RWPE2 (cell line): Measurements from ENCODE around the gene HMCN2.

Source experiments
- ATAC-seq: fragments of 200-7000 bp; cut with Tn5 transposase; 3 replicates; pipeline ENCODE4 v1.9.1; 2021; ENCODE audit warnings: low read depth
- DNase-seq: peaks from one replicate; pipeline ENCODE4 v3.0.0-alpha.2; 2020; ENCODE audit warnings: low spot score
- H3K27ac ChIP-seq: fragments of 450-650 bp; 2 replicates; pipeline ENCODE4 v1.5.1; 2017; ENCODE audit warnings: mild to moderate bottlenecking; ENCODE audit not compliant: poor library complexity, severe bottlenecking
- H3K27me3 ChIP-seq: fragments of 250-450 bp; sonication (Bioruptor Pico); 2 replicates; pipeline ENCODE4 v1.5.1; 2021; ENCODE audit warnings: mild to moderate bottlenecking, moderate library complexity; ENCODE audit not compliant: insufficient read depth, poor library complexity, severe bottlenecking
- H3K36me3 ChIP-seq: fragments of 250-450 bp; sonication (Bioruptor Pico); 2 replicates; pipeline ENCODE4 v1.5.1; 2020; ENCODE audit warnings: low read depth, mild to moderate bottlenecking, moderate library complexity
- H3K4me1 ChIP-seq: fragments of 250-450 bp; sonication (Bioruptor Pico); 2 replicates; pipeline ENCODE4 v1.5.1; 2021; ENCODE audit warnings: mild to moderate bottlenecking, moderate library complexity; ENCODE audit not compliant: insufficient read depth, poor library complexity, severe bottlenecking
- H3K4me3 ChIP-seq: fragments of 250-450 bp; sonication (Bioruptor Pico); 2 replicates; pipeline ENCODE4 v1.5.1; 2021; ENCODE audit warnings: mild to moderate bottlenecking, moderate library complexity; ENCODE audit not compliant: severe bottlenecking
- H3K9me3 ChIP-seq: fragments of 250-450 bp; sonication (Bioruptor Pico); 2 replicates; pipeline ENCODE4 v1.5.1; 2021; ENCODE audit warnings: mild to moderate bottlenecking, moderate library complexity; ENCODE audit not compliant: severe bottlenecking
- TF ChIP-seq, protein P1 (sequence below): fragments of 450-650 bp; IDR thresholded peaks from one replicate; pipeline ENCODE4 v1.5.1; 2017; ENCODE audit warnings: mild to moderate bottlenecking, moderate library complexity; ENCODE audit not compliant: poor library complexity, severe bottlenecking

HMCN2 gene

DNA sequence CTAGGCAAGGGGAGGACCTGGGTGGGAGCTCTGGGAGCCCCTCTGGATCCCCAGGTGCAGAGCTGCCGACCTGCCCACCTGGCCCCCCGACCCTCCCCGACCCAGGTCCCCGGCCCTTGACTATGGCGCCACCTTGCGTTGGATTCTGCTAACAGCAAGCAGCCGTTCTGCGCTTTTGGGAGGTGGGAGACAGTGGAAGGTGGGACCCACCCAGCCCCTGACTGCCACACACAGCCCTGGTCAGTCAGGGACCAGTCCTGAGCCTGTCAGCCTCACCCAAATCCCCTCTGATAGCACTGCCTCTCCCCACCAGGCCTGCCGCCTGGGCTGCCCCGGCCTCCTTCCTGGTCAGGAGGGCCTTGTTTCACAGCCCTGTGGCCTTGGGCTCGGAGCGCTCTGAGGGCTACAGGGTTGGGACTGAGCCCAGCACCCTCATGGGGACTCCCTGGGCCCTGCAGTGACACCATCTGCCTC, 77.9 kb downstream of the HMCN2 start:
- DNase-seq (peak; percentile 43), ATAC-seq (no peak)
- TF ChIP-seq, protein P1, sequence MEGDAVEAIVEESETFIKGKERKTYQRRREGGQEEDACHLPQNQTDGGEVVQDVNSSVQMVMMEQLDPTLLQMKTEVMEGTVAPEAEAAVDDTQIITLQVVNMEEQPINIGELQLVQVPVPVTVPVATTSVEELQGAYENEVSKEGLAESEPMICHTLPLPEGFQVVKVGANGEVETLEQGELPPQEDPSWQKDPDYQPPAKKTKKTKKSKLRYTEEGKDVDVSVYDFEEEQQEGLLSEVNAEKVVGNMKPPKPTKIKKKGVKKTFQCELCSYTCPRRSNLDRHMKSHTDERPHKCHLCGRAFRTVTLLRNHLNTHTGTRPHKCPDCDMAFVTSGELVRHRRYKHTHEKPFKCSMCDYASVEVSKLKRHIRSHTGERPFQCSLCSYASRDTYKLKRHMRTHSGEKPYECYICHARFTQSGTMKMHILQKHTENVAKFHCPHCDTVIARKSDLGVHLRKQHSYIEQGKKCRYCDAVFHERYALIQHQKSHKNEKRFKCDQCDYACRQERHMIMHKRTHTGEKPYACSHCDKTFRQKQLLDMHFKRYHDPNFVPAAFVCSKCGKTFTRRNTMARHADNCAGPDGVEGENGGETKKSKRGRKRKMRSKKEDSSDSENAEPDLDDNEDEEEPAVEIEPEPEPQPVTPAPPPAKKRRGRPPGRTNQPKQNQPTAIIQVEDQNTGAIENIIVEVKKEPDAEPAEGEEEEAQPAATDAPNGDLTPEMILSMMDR: peak; percentile 78
- H3K27me3 ChIP-seq: no peaks in the 10 kb centered on the region
- no peaks in the 10 kb centered on the region for H3K36me3 ChIP-seq
- no peak overlapping the region for H3K4me3 ChIP-seq
- H3K4me1 ChIP-seq: no peaks in the 10 kb centered on the region
- H3K9me3 ChIP-seq: no peaks in the 10 kb centered on the region
- H3K27ac ChIP-seq: no peak overlapping the region

DNA sequence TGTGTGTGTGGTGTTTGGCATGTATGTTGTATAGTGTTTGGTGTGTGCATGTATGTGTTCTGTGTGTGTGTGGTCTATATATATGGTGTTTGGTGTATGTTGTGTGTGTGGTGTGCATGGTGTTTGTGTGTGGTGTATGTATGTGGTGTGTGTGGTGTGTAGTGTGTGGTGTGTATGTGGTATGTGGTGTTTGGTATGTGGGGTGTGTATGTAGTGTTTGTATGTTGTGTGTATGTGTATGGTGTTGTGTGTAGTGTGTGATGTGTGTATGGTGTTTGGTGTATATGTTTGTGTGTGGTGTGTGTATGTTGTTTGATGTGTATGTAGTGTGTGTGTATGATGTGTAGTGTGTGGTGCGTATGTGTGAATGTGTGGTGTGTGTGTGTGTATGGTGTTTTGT, 78.8 kb downstream of the HMCN2 start:
- DNase-seq (no peak), ATAC-seq (no peak)
- Histone ChIP-seq H3K9me3 (no peaks in the 10 kb centered on the region), H3K27me3 (no peaks in the 10 kb centered on the region), H3K27ac (no peak overlapping the region), H3K4me3 (no peak overlapping the region), H3K4me1 (no peaks in the 10 kb centered on the region), H3K36me3 (no peaks in the 10 kb centered on the region)
- TF ChIP-seq, protein P1: no peak

DNA sequence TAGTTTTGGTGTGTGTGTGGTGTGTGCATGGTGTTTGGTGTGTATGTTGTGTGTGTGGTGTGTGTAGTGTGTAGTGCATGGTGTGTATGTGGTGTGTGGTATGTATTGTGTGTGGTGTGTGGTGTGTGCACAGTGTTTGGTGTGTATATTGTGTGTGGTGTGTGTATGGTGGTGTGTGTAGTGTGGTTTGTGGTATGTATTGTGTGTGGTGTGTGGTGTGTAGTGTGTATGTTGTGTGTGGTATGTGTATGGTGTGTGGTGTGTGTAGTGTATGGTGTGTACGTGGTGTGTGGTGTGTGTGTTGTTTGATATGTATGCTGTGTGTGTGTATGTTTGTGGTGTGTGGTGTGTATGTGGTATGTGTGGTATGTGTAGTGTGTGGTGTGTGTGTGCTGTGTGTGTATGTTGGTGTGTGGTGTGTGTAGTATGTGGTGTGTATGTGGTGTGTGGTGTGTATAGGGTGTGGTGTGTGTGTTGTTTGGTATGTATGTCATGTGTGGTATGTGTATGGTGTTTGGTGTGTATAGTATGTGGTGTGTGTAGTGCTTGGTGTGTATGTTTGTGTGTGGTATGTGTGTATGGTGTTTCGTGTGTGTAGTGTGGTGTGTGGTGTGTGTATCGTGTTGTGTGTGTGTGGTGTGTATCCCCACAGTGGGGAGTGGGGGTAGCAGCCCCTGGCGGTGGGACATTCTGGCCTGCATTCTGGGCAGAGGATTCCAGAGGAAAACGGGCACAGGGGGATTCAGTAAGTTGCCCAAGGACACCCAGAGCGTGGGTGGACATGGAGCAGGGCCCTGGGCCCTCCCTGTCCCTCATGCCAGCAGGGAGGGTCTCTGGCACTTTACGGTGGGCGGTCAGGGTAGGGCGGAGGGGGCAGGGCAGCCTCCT, 79.7 kb downstream of the HMCN2 start:
- H3K4me3 ChIP-seq: no peak overlapping the region
- ATAC-seq (no peak), DNase-seq (peak; percentile 46)
- no peak overlapping the region for H3K27ac ChIP-seq
- H3K9me3 ChIP-seq: no peaks in the 10 kb centered on the region
- TF ChIP-seq, protein P1: no peak
- H3K27me3 ChIP-seq: no peaks in the 10 kb centered on the region
- H3K36me3 ChIP-seq: no peaks in the 10 kb centered on the region
- no peaks in the 10 kb centered on the region for H3K4me1 ChIP-seq

DNA sequence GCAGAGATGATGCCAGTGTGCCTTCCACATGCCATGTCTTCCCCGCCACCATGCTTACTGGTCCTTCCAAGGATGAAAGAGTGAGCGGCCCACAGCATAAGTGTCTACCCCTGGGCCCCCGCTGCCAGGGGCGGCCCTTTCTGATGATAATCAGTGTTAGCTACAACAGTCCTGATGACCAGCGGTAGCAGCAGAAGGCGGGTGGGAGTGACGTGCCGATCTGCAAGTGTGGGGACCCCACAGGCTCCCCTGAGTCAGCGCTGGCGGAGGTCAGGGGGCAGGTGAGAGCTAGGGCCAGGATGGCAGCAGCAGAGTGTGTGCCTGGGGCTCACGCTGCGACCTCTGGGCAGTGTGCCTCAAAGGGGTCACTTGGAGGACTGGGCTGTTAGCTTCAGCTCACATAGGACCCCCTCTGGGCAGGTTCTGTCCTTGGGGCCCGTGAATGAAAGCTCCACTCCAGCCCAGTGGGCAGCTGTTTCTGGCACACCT, 80.4 kb downstream of the HMCN2 start:
- H3K36me3 ChIP-seq: no peaks in the 10 kb centered on the region
- DNase-seq (no peak), ATAC-seq (no peak)
- H3K4me1 ChIP-seq: no peaks in the 10 kb centered on the region
- H3K4me3 ChIP-seq: no peak overlapping the region
- H3K27ac ChIP-seq: no peak overlapping the region
- H3K27me3 ChIP-seq: no peaks in the 10 kb centered on the region
- H3K9me3 ChIP-seq: no peaks in the 10 kb centered on the region
- TF ChIP-seq, protein P1: no peak

DNA sequence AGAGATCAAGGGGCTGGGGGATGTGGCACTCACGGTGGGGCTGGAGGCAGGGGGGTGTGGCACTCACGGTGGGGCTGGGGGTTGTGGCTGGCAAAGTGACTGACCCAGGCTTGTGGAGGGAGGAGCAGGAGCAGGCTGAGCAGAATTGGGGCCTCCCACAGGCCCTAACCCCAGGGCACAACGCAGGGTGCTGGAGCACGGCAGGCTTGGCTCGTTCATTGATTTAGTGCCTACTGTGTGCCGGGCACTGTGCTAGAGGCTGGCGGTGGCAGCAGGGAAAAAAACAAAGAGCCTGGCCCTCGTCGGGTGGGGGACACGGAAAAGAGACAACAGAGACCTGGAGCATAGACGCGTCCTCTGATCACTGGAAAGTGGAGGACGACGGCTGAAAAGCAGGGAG, 80.9 kb downstream of the HMCN2 start:
- no peaks in the 10 kb centered on the region for H3K9me3 ChIP-seq
- ATAC-seq (no peak), DNase-seq (no peak)
- TF ChIP-seq, protein P1: no peak
- H3K4me1 ChIP-seq: no peaks in the 10 kb centered on the region
- H3K27ac ChIP-seq: no peak overlapping the region
- H3K4me3 ChIP-seq: no peak overlapping the region
- no peaks in the 10 kb centered on the region for H3K36me3 ChIP-seq
- H3K27me3 ChIP-seq: no peaks in the 10 kb centered on the region
